Mononuclear cell (primary cell): ENCODE results near the gene TP53TG3C. TPM values are rescaled to one million over a fixed set of nuclear protein-coding genes. Genes with fewer than 3 reads are reported as not detected.
"Not testable (repeated sequence)": the region's sequence is repeated elsewhere in the genome, so short reads cannot be mapped to it uniquely, and the experiment has no call there.

Experiments used
- H3K27me3 ChIP-seq: 2 replicates; pipeline ENCODE4 v1.6.0; 2011; ENCODE audit warnings: low read length, control low read depth; ENCODE audit not compliant: insufficient read depth
- H3K4me1 ChIP-seq: 2 replicates; pipeline ENCODE4 v1.5.1; 2011; ENCODE audit warnings: mild to moderate bottlenecking, low read length, control low read depth; ENCODE audit not compliant: insufficient read depth
- H3K4me3 ChIP-seq: 2 replicates; pipeline ENCODE4 v1.5.1; 2011; ENCODE audit warnings: mild to moderate bottlenecking, low read length, moderate library complexity
- H3K9me3 ChIP-seq: 2 replicates; pipeline ENCODE4 v1.5.1; 2011; ENCODE audit warnings: low read depth, mild to moderate bottlenecking, control low read depth, low read length
- total RNA-seq: library from RNA; depleted of rRNA; stranded (reverse); fragments of >200 nt; gene quantifications from one replicate; pipeline ENCODE4 v1.2.3, GENCODE V29; 2012

Gene TP53TG3C, protein sequence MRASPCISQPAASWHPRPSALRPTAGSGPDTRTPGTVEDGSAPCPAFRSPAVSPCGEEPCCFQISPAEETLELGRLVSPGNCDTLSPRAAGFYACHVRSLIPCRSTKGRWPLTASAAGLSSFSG
- 0.31 TPM for total RNA-seq

DNA sequence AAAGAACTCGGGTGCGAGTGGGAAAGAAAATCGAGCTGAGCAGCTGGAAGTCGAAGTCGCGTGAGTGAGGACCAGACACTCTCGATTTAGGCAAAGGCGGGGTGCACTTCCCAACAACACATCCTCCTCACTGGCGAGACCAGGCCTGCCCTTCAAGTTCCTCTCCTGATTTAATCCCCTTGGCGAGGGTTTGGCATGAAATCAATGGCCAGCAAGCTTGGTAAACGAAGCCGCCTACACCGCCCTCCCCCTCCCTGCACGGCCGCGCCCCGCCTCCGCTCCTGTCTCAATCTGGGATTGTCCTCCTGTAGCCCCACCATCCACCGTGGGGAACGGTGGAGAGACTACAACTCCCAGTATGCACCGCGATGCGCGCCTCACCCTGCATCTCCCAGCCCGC is at the start of gene TP53TG3C:
Gene TP53TG3C (plus strand): TSS at position 301 of the 400 bp plus-strand sequence. CDS start 68 bp downstream, at position 369.
- H3K27me3 ChIP-seq, H3K4me1 ChIP-seq, H3K4me3 ChIP-seq, H3K9me3 ChIP-seq: not testable (repeated sequence)

Other genes starting within 250 kb of the TP53TG3C start
- gene TP53TG3E, start 110.1 kb downstream of the TP53TG3C start, total RNA-seq = not detected
- 0.21 TPM for gene TP53TG3B, start 166.6 kb downstream of the TP53TG3C start, total RNA-seq